Hematopoietic multipotent progenitor cell treated with erythropoietin and hydrocortisone succinate and interleukin-3 and kit ligand, for 15 days (in vitro differentiated cells): ENCODE measurements around the gene AHNAK2.
"Not testable (repeated sequence)": the region's sequence is repeated elsewhere in the genome, so short reads cannot be mapped to it uniquely, and the experiment has no call there.

Experiments
- DNase-seq: peaks from one replicate; pipeline ENCODE4 v3.0.0-alpha.2; 2015; ENCODE audit warnings: low spot score

Gene AHNAK2

DNA sequence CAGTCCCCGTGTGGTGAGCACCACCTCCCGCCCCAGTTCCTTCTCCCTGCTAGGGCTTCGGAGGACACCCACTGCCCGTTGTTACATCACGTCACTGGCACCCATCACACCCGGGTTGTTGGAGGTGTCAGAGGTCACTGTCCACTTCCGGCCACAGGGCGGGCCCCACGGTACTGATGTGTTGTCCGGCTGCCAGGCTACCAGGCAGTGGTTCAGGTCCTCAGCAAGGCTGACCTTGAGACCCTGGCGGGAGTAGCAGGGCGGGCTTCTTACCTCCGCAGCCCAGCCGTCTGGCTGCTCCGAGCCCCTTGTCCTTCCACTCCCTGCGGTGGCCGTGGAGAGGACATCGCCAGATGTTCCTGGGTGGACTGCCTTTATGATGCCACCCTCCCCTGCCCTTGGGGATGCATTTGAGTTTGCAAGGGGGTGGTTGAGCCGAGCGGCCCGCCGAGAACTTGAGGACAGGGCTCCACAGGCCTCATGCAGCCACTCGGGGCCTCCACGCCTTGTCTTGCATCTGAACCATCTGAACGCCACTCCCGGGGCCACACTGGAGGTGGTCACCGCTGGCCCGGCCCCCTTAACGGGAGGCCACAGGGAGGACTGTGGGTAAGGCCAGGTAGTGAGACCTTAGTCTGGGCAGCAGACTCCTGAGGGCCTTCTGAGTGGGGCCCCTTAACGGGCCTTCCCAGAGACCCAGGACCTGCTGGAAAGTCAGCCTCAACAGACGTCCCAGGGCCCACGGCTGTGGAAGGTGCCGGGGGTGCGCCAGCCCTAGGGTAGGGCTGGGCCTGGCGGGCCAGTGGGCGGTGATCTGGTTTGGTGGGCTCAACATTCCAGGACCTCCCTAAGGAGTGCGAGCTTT is 80.6 kb downstream of the AHNAK2 start:
- no peak for DNase-seq

DNA sequence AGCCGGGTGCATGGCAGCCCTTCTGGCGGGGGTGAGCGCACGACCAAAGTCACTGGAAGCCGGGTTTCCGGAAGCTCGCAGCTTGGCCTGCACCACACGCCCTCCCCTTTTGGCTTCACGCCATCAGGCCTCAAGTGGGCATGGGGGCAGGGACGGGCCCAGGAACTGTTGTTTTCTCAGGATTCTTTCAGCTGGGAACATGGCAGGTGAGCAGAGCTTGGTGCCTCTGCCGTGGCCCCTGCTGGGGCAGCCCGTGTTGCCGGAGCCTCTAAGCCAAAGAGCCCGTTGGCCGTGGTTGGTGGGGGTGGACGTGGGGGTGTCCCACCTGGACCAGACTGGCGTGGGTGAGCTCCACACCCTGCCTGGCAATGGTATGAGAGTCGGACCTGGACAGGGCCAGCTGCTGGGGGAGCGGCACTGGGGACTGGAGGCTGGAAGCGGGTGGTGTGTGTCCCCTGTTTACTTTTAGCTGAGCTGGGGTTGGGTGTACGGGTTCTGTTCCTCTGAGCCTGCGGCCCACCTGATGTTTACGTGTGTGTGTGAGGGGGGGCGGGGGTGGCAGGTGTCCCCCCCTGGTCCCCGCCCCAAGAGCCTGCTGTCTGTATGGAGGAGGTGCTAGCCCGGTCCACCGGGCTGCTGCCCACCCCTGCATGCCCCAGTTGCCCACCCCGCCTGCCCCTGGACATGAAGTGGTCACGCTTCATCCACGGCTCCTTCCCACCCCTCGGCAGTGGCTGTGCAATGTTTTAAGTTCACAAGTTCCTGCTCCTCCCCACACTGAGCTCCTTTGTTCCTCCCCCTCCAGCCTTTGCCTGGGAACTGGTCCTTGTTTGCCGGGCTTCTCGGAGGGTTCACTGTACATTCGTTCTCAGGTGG is 82.2 kb downstream of the AHNAK2 start:
- DNase-seq = no peak

DNA sequence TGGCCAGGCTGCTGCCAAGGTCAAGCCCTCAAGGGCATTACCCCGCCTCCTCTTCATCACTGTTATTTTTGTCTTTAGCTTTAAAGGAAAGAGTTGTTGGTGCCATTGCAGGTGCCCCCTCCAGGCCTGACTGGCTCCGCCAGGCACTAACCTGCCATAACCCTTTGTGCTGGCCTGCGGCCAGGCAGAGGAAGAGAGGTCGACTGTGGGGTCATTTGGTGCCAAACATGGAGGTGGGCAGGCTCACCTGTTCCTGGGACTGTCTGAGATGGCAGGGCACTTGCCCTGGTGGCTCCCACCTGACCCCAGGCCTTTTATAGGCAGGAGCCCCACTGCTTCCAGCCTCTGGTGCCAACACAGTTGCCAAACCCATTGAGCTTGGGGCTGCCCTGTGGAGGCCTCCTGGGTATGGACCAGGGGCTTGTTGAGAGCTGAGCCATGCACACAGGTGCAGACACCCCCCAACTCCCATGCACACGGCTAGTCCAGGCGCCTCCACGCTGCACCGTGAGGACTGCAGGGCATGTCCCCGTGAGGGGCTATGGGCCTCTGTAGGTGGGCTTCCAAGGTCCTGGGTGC is 82.9 kb downstream of the AHNAK2 start:
- DNase-seq = no peak

DNA sequence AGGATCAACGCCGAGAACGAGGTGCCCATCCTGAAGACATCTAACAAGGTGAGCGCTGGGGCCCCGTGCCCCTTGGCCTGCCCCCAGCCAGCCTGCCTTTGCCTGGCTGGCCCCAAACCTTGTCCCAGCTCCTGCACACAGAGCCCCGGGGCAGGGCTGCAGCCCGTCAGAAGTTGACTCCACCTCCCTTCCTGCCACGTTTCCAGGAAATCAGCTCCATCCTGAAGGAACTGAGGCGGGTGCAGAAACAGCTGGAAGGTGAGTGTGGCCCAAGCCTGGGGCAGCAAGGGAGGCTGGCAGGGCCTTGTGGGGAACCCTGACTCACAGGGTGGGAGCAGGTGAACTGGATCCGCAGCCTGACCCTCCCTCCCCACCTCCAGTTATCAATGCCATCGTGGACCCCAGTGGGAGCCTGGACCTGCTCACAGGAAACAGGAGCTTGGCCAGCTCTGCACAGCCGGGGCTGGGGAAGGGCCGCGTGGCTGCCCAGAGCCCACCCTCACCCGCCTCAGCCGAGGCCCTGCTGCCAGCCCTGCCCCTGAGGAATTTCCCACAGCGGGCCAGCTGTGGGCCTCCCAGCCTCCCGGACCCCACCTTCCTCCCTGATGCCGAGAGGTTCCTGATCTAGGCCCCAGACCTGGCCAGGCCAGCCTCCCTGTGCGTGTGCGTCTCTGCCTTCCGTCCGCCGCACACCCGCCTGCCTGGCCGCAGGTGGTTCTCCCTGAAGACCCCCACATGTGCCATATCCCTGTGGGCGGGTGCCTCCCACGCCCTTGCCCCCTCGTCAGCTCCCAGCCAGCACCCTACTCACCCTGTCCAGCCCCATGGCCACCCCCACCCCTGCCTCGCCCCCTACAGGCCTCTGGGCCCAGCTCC is 83.6 kb downstream of the AHNAK2 start:
- DNase-seq = no peak

DNA sequence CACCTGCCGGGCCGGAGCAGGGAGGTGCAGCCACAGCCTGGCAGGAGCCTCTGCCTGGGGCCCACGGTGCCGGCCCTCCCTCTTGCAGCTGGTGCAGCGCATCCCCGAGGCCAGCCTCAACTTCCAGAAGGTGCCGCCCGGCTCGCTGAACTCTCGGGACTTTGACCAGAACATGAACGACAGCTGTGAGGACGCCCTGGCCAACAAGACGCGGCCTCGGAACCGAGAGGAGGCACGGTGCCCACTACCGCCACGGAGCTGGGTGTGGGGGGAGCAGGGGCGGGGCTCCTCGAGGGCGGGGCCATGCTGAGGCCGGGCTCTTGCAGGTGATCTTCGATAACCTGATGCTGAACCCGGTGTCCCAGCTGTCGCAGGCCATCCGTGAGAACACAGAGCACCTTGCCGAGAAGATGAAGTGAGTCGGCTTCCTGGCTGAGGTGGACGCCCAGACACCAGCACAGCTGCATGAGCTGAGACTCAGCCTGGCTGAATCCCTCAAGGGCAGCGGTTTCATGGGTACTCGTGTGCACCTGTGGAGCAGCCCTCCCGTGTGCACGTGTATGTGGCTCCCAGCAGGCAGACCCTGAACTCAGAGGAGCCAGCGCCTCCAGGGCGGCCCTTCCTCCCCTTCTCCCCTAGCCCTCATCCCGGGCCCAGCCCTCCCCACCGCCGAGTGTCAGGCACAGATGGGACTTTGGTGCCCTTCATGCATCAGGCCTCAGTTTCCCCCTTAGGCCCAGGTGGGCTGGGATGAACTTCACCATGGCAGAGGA is 84.6 kb downstream of the AHNAK2 start:
- no peak for DNase-seq

DNA sequence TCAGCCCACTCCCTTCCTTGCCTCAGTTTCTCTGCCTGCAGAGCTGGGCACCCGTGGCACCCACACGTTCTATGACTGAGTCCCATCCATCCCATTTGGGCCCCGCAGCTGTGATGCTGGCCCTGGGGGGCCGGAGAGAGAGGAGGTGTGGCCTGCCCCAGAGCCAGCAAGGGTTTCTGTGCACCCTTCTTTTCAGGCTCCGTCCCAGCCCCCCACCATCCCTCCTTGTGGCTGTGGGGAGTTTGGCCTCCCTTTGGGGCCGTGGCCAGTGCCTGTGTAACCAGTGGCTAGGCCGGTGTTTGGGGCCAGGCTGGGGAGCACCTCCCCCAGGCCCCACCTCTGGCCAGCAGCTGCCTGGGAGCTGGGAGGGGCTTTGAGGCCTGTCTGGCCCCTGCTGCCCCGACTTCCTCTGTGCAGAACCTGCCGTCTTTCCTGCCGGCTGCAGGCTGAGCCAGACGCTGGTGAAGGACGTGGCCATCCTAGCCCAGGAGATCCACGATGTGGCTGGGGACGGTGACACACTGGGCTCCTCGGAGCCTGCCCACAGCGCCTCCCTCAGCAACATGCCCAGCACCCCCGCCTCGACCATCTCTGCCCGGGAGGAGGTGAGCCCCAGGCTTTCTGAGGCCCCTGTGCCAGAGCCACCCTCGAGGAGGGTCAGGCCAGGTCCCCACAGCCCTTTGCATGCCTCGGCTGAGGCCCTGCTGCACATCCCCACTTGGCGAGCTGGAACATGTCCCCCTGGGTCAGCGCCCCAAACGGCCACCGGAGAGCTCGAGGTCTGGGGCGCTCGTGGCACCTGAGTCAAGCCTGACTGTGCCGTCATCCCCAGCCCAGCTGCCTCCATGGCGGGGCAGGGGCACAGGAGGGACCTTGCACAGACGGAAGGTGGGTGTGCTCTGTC is 85.4 kb downstream of the AHNAK2 start:
- no peak for DNase-seq

DNA sequence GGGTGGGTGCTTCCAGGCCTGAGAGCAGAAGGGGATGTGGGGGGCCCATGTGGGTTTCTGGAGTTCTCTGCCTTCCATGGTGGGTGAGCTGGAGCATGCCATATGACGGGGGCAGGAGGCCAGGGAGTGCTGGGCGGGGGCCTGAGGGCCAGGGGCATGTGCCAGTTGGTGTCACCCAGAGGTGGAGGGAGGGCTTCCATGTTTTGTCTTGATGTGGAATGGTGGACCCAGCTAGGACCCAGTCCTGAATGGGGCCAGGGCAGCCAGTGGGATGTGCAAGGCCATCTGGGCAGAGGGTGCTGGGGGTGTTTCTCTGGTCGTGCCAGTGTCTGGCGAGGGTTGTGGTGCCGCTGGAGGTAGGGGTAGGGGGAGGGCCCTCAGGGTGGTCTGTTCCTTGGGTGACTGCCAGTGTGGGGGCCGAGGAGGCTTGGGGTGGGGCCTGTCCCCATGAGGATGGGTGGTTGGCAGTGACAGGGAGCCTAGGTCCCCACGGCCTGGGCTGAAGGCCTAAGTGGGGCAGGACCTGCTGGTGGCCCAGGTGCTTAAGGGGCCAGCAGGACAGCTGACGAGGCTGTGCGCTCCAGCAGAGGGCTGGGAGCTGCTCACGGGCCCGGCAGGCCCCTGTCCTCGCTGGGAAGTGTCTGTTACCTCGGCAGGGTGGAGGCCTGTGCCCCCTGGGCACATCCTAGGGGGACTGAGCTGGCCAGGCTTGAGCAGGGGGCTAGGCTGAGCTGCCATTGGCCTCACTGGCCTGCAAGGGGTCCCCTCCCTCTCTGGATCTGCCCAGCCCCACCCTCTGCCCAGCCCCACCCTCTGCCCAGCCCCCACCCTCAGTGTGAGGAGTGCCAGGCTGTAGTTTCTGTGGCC is 86.3 kb downstream of the AHNAK2 start:
- DNase-seq = no peak

DNA sequence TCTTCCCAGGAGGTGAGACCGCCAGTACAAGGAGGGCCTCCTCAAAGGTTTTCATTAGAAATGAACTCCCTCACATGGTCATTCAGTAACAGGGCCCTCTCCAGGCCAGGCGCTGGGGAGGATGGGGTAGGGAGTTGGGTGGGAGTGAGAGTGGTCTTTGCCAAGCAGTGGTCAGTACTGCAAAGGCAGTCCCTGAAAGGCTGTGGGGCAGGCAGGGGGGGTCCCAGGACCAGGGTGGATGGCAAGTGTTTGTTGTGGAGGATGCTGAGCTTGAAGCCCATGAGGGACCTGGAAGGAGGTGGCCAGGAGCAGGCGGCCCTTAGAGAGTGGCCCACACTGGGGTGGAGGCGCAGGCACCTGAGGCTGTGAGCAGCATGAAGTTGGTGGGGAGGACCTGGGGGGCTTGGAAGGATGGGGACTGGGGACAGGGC is 87.0 kb downstream of the AHNAK2 start:
- DNase-seq = no peak

DNA sequence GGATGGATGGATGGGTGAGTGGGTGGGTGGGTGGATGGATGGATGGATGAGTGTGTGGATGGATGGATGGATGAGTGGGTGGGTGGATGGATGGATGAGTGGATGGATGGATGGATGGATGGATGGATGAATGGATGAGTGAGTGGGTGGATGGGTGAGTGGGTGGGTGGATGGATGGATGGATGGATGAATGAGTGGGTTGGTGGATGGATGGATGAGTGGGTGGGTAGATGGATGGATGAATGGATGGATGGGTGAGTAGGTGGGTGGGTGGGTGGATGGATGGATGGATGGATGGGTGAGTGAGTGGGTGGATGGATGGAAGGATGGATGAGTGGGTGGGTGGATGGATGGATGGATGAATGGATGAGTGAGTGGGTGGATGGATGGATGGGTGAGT is 87.9 kb downstream of the AHNAK2 start:
- DNase-seq = not testable (repeated sequence)

DNA sequence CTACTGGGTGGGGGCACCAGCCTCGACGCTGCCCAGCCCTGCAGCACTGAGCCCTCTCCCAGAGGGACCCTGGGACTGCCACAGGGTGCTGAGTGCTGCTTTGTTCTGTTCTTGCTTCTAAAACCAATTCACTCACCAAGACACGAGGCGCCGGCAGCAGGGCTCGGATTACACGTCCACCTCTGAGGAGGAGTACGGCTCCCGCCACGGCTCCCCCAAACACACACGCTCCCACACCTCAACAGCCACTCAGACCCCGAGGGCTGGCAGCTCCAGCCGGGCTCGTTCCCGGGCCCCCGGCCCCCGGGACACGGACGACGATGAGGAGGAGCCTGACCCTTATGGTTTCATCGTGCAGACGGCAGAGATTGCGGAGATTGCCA is 88.8 kb downstream of the AHNAK2 start:
- no peak for DNase-seq

DNA sequence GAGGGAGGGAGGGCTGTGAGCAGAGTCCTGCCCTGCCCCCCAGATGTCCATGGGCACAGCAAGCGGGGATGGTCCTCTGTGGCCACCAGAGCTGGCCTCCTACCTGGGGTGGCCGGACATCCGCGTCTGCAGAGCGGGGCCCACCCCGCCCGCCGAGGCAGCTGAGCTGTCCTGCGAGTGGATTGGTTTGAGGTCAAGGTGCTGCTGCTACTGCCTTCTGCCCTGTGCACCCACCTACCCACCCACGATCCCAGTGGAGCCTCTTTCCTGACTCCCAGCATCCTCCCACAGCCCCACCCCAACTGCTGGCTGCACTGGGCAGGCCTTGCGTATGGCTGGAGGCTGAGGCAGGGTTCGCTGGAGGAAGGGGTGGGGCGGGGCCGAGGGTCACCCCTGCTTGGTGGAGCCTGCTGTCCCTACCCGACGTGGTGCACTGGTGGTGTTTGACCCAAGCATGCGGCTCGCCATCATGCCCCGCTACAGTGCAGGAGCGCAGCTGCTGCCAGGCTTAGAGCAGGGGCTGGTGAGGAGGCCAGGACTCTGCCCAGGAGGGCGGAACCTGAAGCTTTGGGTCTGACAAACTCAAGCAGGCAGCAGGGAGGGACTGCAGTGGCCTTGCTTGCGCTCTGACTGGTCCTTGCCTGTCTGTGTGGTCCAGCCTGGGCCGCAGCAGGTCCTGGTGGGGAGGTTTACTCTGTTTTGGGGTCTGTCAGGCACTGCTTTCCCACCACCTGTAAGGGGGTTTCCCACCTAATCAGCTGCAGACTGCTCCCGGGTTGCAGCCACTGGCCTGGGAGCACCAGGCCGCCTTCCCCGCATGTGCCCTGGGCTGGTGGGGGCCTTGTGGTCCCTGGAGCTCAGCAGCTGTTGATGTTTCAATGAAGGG is 89.4 kb downstream of the AHNAK2 start:
- no peak for DNase-seq

DNA sequence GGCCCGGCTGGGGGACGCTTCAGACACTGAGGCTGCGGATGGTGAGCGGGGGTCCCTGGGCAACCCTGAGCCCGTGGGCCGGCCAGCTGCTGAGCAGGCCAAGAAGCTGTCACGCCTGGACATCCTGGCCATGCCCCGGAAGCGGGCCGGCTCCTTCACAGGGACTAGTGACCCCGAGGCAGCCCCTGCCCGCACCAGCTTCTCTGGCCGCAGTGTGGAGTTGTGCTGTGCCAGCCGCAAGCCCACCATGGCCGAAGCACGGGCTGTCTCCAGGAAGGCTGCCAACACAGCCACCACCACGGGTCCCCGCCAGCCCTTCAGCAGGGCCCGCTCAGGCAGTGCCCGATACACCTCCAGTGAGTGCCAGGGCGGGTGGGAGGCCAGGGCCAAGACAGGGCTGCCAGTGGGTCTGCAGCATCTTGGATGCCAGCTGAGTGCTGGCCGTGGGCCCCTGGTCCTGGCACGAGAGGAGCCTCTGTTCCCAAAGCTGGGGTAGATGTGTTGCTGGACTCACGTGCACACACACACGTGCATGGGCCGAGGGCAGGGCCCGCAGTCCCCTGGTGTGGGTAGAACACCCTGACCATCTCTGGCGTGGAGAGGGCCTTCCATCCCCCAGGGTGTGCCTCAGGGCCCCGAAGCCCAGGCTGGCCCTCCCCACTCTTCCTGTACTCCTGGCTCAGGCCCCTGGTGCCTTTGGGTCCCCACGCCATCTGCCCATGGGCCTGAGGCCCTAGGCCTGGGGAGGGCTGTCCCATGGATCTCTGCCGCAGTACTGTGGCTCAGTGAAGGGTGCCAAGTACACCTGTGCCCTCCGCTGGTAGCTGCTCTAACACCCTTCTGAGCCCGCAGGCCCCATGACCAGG is 90.3 kb downstream of the AHNAK2 start:
- DNase-seq = no peak
